Measurements from ENCODE around the gene YPEL3. TPM values are rescaled to one million over a fixed set of nuclear protein-coding genes. Genes with fewer than 3 reads are reported as not detected.

The YPEL3 gene
- total RNA-seq, 1 donor from 2014 or later, result 29.4 TPM

GRCh38 chr16:30090610-30091331 lies 5.2 kb downstream of the YPEL3 start:
- no peak for DNase-seq (ENCODE audit: low read depth in 2 of 2)

GRCh38 chr16:30088832-30089624 lies 7.0 kb downstream of the YPEL3 start:
- no peak for DNase-seq (ENCODE audit: low read depth in 2 of 2)

- no peak for DNase-seq (ENCODE audit: low read depth in 2 of 2)
Measured at GRCh38 chr16:30088237-30088831, 7.7 kb downstream of the YPEL3 start.

GRCh38 chr16:30087181-30087898 lies 8.7 kb downstream of the YPEL3 start:
- DNase-seq (ENCODE audit: low read depth in 2 of 2), result no peak

- DNase-seq (ENCODE audit: low read depth in 2 of 2), result no peak
Measured at GRCh38 chr16:30086291-30087140, 9.5 kb downstream of the YPEL3 start.

GRCh38 chr16:30085820-30086219 lies 10.2 kb downstream of the YPEL3 start:
- no peak for DNase-seq (ENCODE audit: low read depth in 2 of 2)

GRCh38 chr16:30085247-30085646 lies 10.8 kb downstream of the YPEL3 start:
- no peak for DNase-seq (ENCODE audit: low read depth in 2 of 2)

- no peak for DNase-seq (ENCODE audit: low read depth in 2 of 2)
Measured at GRCh38 chr16:30084816-30085159, 11.2 kb downstream of the YPEL3 start.

DNA sequence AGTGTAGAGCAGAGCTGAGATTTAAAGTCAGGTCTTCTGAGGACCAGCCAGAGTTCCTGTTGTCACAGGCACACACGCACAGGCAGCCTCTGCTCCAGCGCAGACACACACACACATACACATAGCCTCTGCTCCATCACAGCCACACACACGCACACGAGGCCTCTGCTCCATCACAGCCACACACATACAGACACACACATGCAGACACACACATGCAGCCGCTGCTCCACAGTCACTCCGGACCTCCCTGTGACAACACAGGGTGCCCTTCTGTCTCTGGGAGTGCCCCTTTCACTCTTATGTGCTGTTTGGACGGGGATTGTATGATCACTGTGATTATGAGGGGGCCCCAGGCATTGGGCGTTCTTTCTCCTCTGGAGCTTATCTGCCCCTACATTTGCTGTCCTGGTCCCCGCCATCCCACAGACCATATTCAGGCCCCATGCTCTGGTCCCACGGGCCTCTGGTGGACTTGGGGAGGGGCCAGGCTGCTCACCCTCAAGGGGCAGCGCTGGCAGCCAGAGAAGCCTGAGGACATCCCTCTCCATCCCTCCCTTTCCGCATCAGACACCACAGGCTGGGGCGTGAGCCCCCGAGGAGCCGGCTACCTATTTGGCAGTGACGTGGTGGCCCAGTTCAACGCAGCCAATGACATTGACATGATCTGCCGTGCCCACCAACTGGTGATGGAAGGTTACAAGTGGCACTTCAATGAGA lies 11.8 kb downstream of the YPEL3 start:
- DNase-seq (ENCODE audit: low read depth in 2 of 2), result no peak

- DNase-seq (ENCODE audit: low read depth in 2 of 2), result no peak
Measured at GRCh38 chr16:30083216-30084055, 12.6 kb downstream of the YPEL3 start.

DNA sequence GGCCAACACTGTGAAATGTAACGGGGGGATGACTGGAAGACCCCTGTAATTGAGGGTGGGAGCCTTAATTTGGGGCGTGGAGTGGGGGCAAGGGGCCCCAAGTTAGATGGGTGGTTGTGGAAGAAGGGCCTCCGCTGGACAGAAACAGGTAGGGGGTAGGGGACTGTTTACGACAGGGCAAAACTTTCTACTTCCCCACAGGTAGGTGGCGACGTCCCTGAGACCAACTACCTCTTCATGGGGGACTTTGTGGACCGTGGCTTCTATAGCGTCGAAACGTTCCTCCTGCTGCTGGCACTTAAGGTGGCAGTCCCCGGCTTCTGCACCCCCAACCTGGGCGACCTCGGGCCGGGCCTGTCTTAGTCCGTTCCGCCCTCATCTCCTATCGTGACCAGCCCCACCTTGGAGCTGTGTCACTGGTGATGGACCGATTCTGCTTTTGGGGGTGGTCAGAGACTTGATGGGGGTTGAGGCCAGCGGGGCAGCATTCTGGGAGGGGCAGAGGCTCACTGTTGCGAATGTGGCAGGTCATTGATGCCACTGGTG lies 13.4 kb downstream of the YPEL3 start:
- no peak for DNase-seq (ENCODE audit: low read depth in 2 of 2)

DNA sequence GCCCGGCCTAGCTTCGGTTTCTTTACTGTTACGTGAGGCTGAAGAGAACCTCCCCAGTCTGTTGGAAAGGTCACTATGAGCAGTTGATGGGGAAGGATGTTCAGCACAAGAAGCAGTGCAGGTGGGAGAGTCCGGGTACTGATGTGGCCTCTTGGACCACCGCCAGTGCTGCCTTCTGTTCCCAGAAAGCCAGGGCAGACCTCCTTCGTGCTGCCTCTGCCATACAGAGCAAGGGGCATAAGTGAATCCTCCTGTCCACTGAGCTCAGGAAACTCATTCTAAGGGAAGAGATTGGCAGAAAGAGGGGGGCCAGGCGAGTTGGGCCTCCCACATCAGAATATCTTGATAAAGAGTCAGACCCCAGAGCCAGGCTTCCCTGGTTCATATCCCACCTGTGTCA lies 16.5 kb downstream of the YPEL3 start:
- DNase-seq (ENCODE audit: low read depth in 2 of 2), result no peak

GRCh38 chr16:30078744-30079143 lies 17.3 kb downstream of the YPEL3 start:
- DNase-seq (ENCODE audit: low read depth in 2 of 2), result no peak

- no peak for DNase-seq (ENCODE audit: low read depth in 2 of 2)
Measured at GRCh38 chr16:30077656-30078055, 18.4 kb downstream of the YPEL3 start.

GRCh38 chr16:30076276-30076791 lies 19.7 kb downstream of the YPEL3 start:
- peak in 1 of 2 donors; percentile 36 for DNase-seq (ENCODE audit: low read depth in 2 of 2)

- DNase-seq (ENCODE audit: low read depth in 2 of 2), result peak; percentile 92
Measured at GRCh38 chr16:30075503-30076275, 20.3 kb downstream of the YPEL3 start, which contains the start of gene PPP4C. TSS of gene PPP4C (plus strand) at chr16:30075994. CDS start at chr16:30076378, 384 bp downstream.

DNA sequence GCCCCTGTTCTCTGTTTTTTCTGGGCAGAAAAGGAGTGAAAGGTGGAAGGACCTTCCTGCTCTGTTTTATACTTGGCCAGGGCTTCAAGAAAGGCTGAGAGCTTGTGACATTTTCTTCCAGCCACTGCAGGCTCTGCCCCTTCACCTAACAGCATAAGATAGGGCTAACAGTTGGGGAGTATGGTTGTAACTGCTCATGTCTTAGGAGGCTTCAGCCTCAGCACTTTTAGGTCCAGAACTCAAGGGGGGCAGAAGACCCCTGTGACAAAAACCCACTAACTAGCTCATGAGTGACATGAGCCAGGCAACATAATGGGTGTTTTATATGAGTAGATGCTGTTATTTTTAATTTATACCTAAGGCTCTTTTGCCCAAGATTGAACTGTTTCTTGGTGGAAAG lies 25.5 kb downstream of the YPEL3 start:
- no peak for DNase-seq (ENCODE audit: low read depth in 2 of 2)
